Placental pericyte (primary cell): ENCODE measurements around the gene CA7. TPM values are rescaled to one million over a fixed set of nuclear protein-coding genes. Genes with fewer than 3 reads are reported as not detected.

Experiments used
- total RNA-seq: library from RNA; depleted of rRNA; stranded (reverse); fragments of >200 nt; gene quantifications from 2 replicates; pipeline ENCODE4 v1.2.3, GENCODE V29; 2012

Gene CA7
- not detected in 2 replicates for total RNA-seq

GRCh38 chr16:66844342-66845079, at the start of gene CA7:
CA7 (plus strand) TSS chr16:66844414; CDS start chr16:66844488, 74 bp downstream.

GRCh38 chr16:66801320-66802105, 42.7 kb upstream of the CA7 start, which contains the start of gene TERB1:
TERB1 (minus strand) TSS chr16:66801584; CDS start chr16:66796798, 4,786 bp downstream.

GRCh38 chr16:66830422-66831404, 13.5 kb upstream of the CA7 start, which contains the start of gene NAE1:
NAE1 (minus strand) TSS chr16:66830976; CDS start chr16:66830899, 77 bp downstream.

GRCh38 chr16:66880288-66881013, 36.2 kb downstream of the CA7 start, which contains the start of gene PDP2:
PDP2 (plus strand) TSS chr16:66880515; CDS start chr16:66884285, 3,770 bp downstream.

Other genes starting within 250 kb of the CA7 start
- gene CMTM3, start 239.7 kb upstream of the CA7 start, total RNA-seq: 24.5 and 60.3 TPM in 2 replicates
- 12.0 and 17.8 TPM in 2 replicates for gene CMTM4, start 147.7 kb upstream of the CA7 start, total RNA-seq
- 132 and 146 TPM in 2 replicates for gene DYNC1LI2, start 92.8 kb upstream of the CA7 start, total RNA-seq
- 0.14 TPM in 1 of 2 replicates, not detected in the other for gene TERB1, start 42.8 kb upstream of the CA7 start, total RNA-seq
- gene NAE1, start 13.4 kb upstream of the CA7 start, total RNA-seq: 31.5 and 70.3 TPM in 2 replicates
- gene PDP2, start 36.1 kb downstream of the CA7 start, total RNA-seq: 20.1 and 25.2 TPM in 2 replicates
- gene CDH16, start 74.5 kb downstream of the CA7 start, total RNA-seq: not detected in 2 replicates
- gene RRAD, start 81.1 kb downstream of the CA7 start, total RNA-seq: 11.0 and 25.8 TPM in 2 replicates
- gene CIAO2B, start 90.0 kb downstream of the CA7 start, total RNA-seq: 149 and 154 TPM in 2 replicates
- gene CES2, start 91.1 kb downstream of the CA7 start, total RNA-seq: 38.7 and 46.4 TPM in 2 replicates
- gene CES3, start 116.9 kb downstream of the CA7 start, total RNA-seq: 0.22 TPM in 1 of 2 replicates, not detected in the other
- 2.7 and 2.8 TPM in 2 replicates for gene CES4A, start 144.2 kb downstream of the CA7 start, total RNA-seq
- gene CBFB, start 184.7 kb downstream of the CA7 start, total RNA-seq: 88.4 and 124 TPM in 2 replicates